ENCODE measurements around the gene KYAT1.
"Not testable (repeated sequence)": the region's sequence is repeated elsewhere in the genome, so short reads cannot be mapped to it uniquely, and the experiment has no call there.

KYAT1 gene

GRCh38 chr9:128818099-128818838 is 63.5 kb downstream of the KYAT1 start, which contains the start of gene ENDOG:
Gene ENDOG (plus strand): TSS chr9:128818500. CDS start chr9:128818685, 185 bp downstream.
- TF ChIP-seq POLR2A (IDR thresholded peaks at IDR 0.05; ENCODE audit: low read length) (peak; percentile 90), GATA1 (IDR thresholded peaks at IDR 0.05; ENCODE audit: low read depth, low read length) (no peak)
- DNase-seq, result peak; percentile 99

GRCh38 chr9:128810873-128811272 is 70.9 kb downstream of the KYAT1 start:
- no peak for DNase-seq
- TF ChIP-seq GATA1 (IDR thresholded peaks at IDR 0.05; ENCODE audit: low read depth, low read length) (no peak), POLR2A (IDR thresholded peaks at IDR 0.05; ENCODE audit: low read length) (no peak)

DNA sequence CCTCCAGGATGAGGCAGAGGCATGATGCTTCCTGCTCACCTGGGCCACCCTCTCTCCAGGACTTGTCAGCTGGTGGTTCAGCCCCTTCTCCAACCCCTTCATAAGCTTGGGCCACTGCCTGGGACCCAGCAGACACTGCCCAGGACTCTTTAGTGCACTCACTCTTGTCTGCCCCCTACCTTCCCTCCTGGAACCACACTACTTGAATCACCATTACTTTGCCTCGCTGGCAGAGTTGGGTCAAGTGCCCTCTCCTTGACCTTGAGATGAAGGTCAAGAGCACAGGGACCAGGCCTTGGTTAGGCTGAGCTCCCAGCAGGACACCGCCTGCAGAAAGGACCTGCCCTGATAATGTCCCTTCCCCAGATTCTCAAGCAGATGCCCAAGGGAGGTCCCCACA is 71.9 kb downstream of the KYAT1 start:
- no peak for TF ChIP-seq GATA1 (IDR thresholded peaks at IDR 0.05; ENCODE audit: low read depth, low read length)
- DNase-seq, result no peak

- TF ChIP-seq POLR2A (IDR thresholded peaks at IDR 0.05; ENCODE audit: low read length) (no peak), GATA1 (IDR thresholded peaks at IDR 0.05; ENCODE audit: low read depth, low read length) (no peak)
- DNase-seq, result no peak
Observed at GRCh38 chr9:128809036-128809599, 72.6 kb downstream of the KYAT1 start.

GRCh38 chr9:128808543-128808942 is 73.2 kb downstream of the KYAT1 start:
- TF ChIP-seq GATA1 (IDR thresholded peaks at IDR 0.05; ENCODE audit: low read depth, low read length) (no peak), POLR2A (IDR thresholded peaks at IDR 0.05; ENCODE audit: low read length) (no peak)
- no peak for DNase-seq

- no peak for DNase-seq
- TF ChIP-seq POLR2A (IDR thresholded peaks at IDR 0.05; ENCODE audit: low read length), result no peak
- no peak for TF ChIP-seq GATA1 (IDR thresholded peaks at IDR 0.05; ENCODE audit: low read depth, low read length)
Observed at GRCh38 chr9:128807827-128808226, 73.9 kb downstream of the KYAT1 start.

- TF ChIP-seq GATA1 (IDR thresholded peaks at IDR 0.05; ENCODE audit: low read depth, low read length) (no peak), POLR2A (IDR thresholded peaks at IDR 0.05; ENCODE audit: low read length) (no peak)
- no peak for DNase-seq
Observed at GRCh38 chr9:128805661-128806060, 76.1 kb downstream of the KYAT1 start.

- DNase-seq, result no peak
- TF ChIP-seq GATA1 (IDR thresholded peaks at IDR 0.05; ENCODE audit: low read depth, low read length) (no peak), POLR2A (IDR thresholded peaks at IDR 0.05; ENCODE audit: low read length) (no peak)
Observed at GRCh38 chr9:128802482-128802881, 79.3 kb downstream of the KYAT1 start.

DNA sequence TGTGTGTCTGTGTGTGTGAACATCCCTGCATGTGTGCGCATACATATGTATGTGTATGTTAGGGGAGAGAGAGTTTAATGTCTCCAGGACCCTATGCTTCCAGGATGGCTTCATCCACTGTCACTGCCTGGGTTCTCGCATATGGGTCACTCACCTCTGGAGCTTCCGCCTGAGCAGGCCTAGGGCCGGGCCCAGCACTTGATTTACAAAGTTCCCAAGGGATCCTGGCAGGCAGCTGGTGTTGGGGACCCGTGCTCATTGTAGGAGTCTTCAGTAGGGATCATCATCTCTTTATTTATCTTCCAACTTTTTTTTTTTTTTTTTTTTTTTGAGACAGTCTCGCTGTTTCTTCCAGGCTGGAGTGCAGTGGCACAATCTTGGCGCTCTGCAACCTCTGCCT is 81.7 kb downstream of the KYAT1 start:
- DNase-seq, result no peak
- no peak for TF ChIP-seq POLR2A (IDR thresholded peaks at IDR 0.05; ENCODE audit: low read length)
- no peak for TF ChIP-seq GATA1 (IDR thresholded peaks at IDR 0.05; ENCODE audit: low read depth, low read length)

GRCh38 chr9:128798896-128799295 is 82.9 kb downstream of the KYAT1 start:
- DNase-seq, result peak; percentile 15 to 29
- TF ChIP-seq GATA1 (IDR thresholded peaks at IDR 0.05; ENCODE audit: low read depth, low read length), result no peak
- TF ChIP-seq POLR2A (IDR thresholded peaks at IDR 0.05; ENCODE audit: low read length), result no peak

DNA sequence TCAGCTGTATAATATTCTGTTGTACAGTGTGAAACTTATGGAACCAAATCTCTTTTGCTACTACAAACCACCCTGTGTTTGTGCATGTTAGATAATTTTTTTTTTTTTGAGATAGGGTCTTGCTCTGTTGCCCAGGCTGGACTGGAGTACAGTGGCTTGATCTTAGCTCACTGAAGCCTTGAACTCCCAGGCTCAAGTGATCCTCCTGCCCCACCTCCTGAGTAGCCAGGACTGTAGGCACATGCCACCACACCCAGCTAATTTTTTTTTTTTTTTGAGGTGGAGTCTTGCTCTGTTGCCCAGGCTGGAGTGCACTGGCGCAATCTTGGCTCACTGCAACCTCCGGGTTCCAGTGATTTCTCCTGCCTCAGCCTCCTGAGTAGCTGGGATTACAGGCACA is 86.8 kb downstream of the KYAT1 start:
- not testable (repeated sequence) for DNase-seq

GRCh38 chr9:128792978-128793686 is 88.6 kb downstream of the KYAT1 start:
- TF ChIP-seq POLR2A (IDR thresholded peaks at IDR 0.05; ENCODE audit: low read length) (no peak), GATA1 (IDR thresholded peaks at IDR 0.05; ENCODE audit: low read depth, low read length) (no peak)
- DNase-seq, result no peak

DNA sequence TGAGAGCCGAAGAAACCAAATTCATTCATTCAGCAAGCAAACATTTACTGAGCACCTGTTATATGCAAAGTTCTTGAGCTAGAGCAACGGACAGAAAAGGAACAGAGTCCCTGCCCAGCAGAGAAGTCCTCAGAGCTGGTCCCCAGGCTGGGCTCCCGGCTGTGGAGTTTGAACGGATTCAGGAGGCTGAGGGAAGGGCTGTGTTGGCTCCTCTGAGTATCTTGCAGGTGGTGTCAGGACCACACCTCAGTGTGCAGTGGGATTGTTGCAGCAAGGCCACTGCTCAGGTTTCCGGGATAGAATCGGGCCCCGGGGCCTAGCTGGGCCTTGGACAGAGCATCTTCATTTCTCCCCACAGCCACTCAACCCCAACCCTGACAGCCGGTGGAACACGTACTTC is 89.6 kb downstream of the KYAT1 start:
- DNase-seq, result no peak
- TF ChIP-seq POLR2A (IDR thresholded peaks at IDR 0.05; ENCODE audit: low read length) (no peak), GATA1 (IDR thresholded peaks at IDR 0.05; ENCODE audit: low read depth, low read length) (no peak)

- no peak for DNase-seq
Observed at GRCh38 chr9:128790536-128790935, 91.2 kb downstream of the KYAT1 start.

DNA sequence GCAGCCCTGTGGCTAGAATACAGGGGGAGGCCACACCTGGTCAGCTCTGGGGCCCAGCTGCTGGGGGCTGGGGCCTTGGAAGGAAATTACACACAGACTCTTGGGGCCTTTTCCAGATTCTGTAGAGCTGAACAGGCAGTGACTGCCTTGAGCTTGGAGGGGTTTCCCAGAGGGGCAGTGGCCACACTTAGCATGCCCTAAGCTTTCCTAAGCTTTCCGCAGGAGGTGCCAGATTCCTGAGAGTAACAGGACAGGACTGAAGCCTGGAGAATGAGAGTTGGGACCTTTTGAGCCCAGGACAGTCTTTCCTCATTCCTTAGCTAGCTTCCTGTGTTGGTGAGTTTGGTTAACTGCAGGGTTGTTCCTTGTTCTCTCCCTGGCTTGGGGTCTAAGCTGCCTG is 93.3 kb downstream of the KYAT1 start:
- no peak for DNase-seq
- no peak for TF ChIP-seq POLR2A (IDR thresholded peaks at IDR 0.05; ENCODE audit: low read length)

More at GRCh38 chr9:128790536-128790935, 91.2 kb downstream of the KYAT1 start:
- TF ChIP-seq GATA1 (IDR thresholded peaks at IDR 0.05; ENCODE audit: low read depth, low read length) (no peak), POLR2A (IDR thresholded peaks at IDR 0.05; ENCODE audit: low read length) (no peak)

Measured in erythroblast (primary cell).